HCT116 (cell line): Measurements from ENCODE around the gene PDLIM5. TPM values are rescaled to one million over a fixed set of nuclear protein-coding genes. Genes with fewer than 3 reads are reported as not detected.

ENCODE experiments used
- ATAC-seq: fragments of 200-7000 bp; cut with Tn5 transposase; 2 replicates; pipeline ENCODE4 v1.9.1; 2020; ENCODE audit warnings: mild to moderate bottlenecking, moderate library complexity
- BruUV-seq: library from RNA; stranded (reverse); fragments of 400-500 nt; replicated peaks from 2 replicates; lab custom pipeline; 2021; lab: Mats Ljungman, UMichigan
- CTCF ChIA-PET: fragments of 300-600 bp; sonication (Branson Sonifier 250); formaldehyde crosslinking; loops from one replicate; lab custom pipeline; 2021; ENCODE audit warnings: antibody characterized with exemption; lab: Charles Lee
- POLR2A ChIA-PET: fragments of 300-600, 350-600 bp; sonication (Branson Sonifier 250); formaldehyde crosslinking; loops from one replicate; lab custom pipeline; 2021; ENCODE audit warnings: antibody characterized with exemption; lab: Charles Lee
- RAD21 ChIA-PET, 2 experiments: fragments of 300-600 bp; sonication (Branson Sonifier 250); formaldehyde crosslinking; loops; one replicate each; lab custom pipeline; 2023; ENCODE audit warnings: low total read pairs in 2 of 2; ENCODE audit not compliant: uncharacterized antibody in 2 of 2, unreplicated experiment in 2 of 2, low non-redundant PET in 1 of 2; lab: Charles Lee
- DNase-seq: peaks from one replicate; pipeline ENCODE4 v3.0.0-alpha.2; 2010; ENCODE audit warnings: low read depth, low spot score
- H2AFZ ChIP-seq: fragments of 200-600 bp; shearing (Covaris generic), sonication (generic); 2 replicates; pipeline ENCODE4 v1.6.1; 2017; ENCODE audit warnings: low read depth, mixed run types, mixed read lengths, antibody characterized with exemption, low read length; ENCODE audit not compliant: poor library complexity, severe bottlenecking
- H3K27ac ChIP-seq: 2 replicates; pipeline ENCODE4 v1.5.1; 2012; ENCODE audit warnings: low read depth, low read length
- H3K27me3 ChIP-seq: fragments of 200-600 bp; sonication (generic); 2 replicates; pipeline ENCODE4 v1.6.1; 2016; ENCODE audit warnings: mixed run types, low read length, mixed read lengths; ENCODE audit not compliant: insufficient read depth
- H3K36me3 ChIP-seq, 2 experiments: fragments of 200-500 bp in 1 of 2; fragments of 200-600 bp in 1 of 2; sonication (Bioruptor generic) in 1 of 2; sonication (generic) in 1 of 2; 2 replicates each; pipeline versions ENCODE4 v1.5.1 to v1.6.1; 2014 to 2016; ENCODE audit warnings: low read length in 2 of 2, inconsistent platforms in 1 of 2, mixed read lengths in 1 of 2, mixed run types in 1 of 2; ENCODE audit not compliant: insufficient read depth in 2 of 2, control insufficient read depth in 1 of 2
- H3K4me1 ChIP-seq, 2 experiments: fragments of 200-600 bp in 1 of 2; sonication (generic) in 1 of 2; 2 replicates each; pipeline versions ENCODE4 v1.5.1 to v1.6.1; 2012 to 2017; ENCODE audit warnings: low read length in 2 of 2, inconsistent platforms in 1 of 2, mild to moderate bottlenecking in 1 of 2, mixed read lengths in 1 of 2, mixed run types in 1 of 2, moderate library complexity in 1 of 2; ENCODE audit not compliant: insufficient read depth in 2 of 2, control insufficient read depth in 1 of 2
- H3K4me2 ChIP-seq: fragments of 200-600 bp; sonication (generic); 2 replicates; pipeline ENCODE4 v1.6.1; 2017; ENCODE audit warnings: mixed run types, low read length, mixed read lengths
- H3K4me3 ChIP-seq, 2 experiments: fragments of 200-600 bp in 1 of 2; sonication (generic) in 1 of 2; replicated peaks in 1 of 2; 2 replicates each; pipeline ENCODE4 v1.5.1; 2011 to 2016; ENCODE audit warnings: low read length in 2 of 2, control low read depth in 1 of 2, low read depth in 1 of 2, mild to moderate bottlenecking in 1 of 2, mixed read lengths in 1 of 2, mixed run types in 1 of 2
- H3K79me2 ChIP-seq: fragments of 200-600 bp; sonication (generic); 2 replicates; pipeline ENCODE4 v1.6.1; 2017; ENCODE audit warnings: mild to moderate bottlenecking, mixed run types, low read length, moderate library complexity, mixed read lengths; ENCODE audit not compliant: insufficient read depth
- H3K9ac ChIP-seq: fragments of 200-600 bp; sonication (generic); 2 replicates; pipeline ENCODE4 v1.6.1; 2016; ENCODE audit warnings: low read length, mixed read lengths
- H3K9me2 ChIP-seq: fragments of 200-600 bp; sonication (generic), shearing (Covaris generic); 2 replicates; pipeline ENCODE4 v1.6.1; 2017; ENCODE audit warnings: mixed run types, mild to moderate bottlenecking, moderate library complexity; ENCODE audit not compliant: insufficient read depth
- H3K9me3 ChIP-seq, 2 experiments: fragments of 200-500 bp in 1 of 2; fragments of 200-600 bp in 1 of 2; sonication (Bioruptor generic) in 1 of 2; sonication (generic) in 1 of 2; 2 replicates each; pipeline ENCODE4 v1.6.1; 2014 to 2017; ENCODE audit warnings: low read length in 2 of 2, mixed read lengths in 2 of 2, inconsistent platforms in 1 of 2, low read depth in 1 of 2, mild to moderate bottlenecking in 1 of 2, mixed run types in 1 of 2, moderate library complexity in 1 of 2; ENCODE audit not compliant: control insufficient read depth in 1 of 2, insufficient read depth in 1 of 2
- H4K20me1 ChIP-seq: fragments of 200-600 bp; sonication (generic), shearing (Covaris generic); 2 replicates; pipeline ENCODE4 v1.6.1; 2017; ENCODE audit warnings: mixed run types, mild to moderate bottlenecking, moderate library complexity; ENCODE audit not compliant: insufficient read depth
- CBX3 ChIP-seq: IDR thresholded peaks from 2 replicates; pipeline ENCODE4 v1.6.1; 2012; ENCODE audit warnings: low read depth
- FOSL1 ChIP-seq: IDR thresholded peaks from 2 replicates; pipeline ENCODE4 v1.6.1; 2012; ENCODE audit warnings: low read depth
- POLR2A ChIP-seq: IDR thresholded peaks from 2 replicates; pipeline ENCODE4 v1.7.0; 2011; ENCODE audit warnings: borderline replicate concordance; ENCODE audit not compliant: insufficient read depth, insufficient read length; ENCODE audit errors: extremely low read depth
- RAD21 ChIP-seq: IDR thresholded peaks from 2 replicates; pipeline ENCODE4 v1.6.1; 2012; ENCODE audit warnings: low read depth, mild to moderate bottlenecking
- SIN3A ChIP-seq: IDR thresholded peaks from 2 replicates; pipeline ENCODE4 v1.6.1; 2012; ENCODE audit warnings: low read depth
- SP1 ChIP-seq: IDR thresholded peaks from 2 replicates; pipeline ENCODE4 v1.6.1; 2012; ENCODE audit warnings: low read depth
- YY1 ChIP-seq: IDR thresholded peaks from 2 replicates; pipeline ENCODE4 v1.6.1; 2011; ENCODE audit warnings: low read length, low read depth, moderate library complexity, mild to moderate bottlenecking; ENCODE audit not compliant: insufficient replicate concordance; ENCODE audit errors: extremely low read depth
- ZNF274 ChIP-seq: fragments of 200-500 bp; sonication (Bioruptor generic); IDR thresholded peaks from 2 replicates; pipeline ENCODE4 v1.6.1; 2014; ENCODE audit warnings: mild to moderate bottlenecking, low read depth, low read length, inconsistent platforms
- intact Hi-C: fragments of 100-400 bp; cut with micrococcal nuclease; formaldehyde crosslinking; loops from 2 replicates; pipeline ENCODE4 v1.10.0; 2022
- total RNA-seq: library from RNA; stranded (reverse); gene quantifications from one replicate; pipeline ENCODE4 v1.2.1, GENCODE V29; 2021; ENCODE audit not compliant: unreplicated experiment
- TF ChIP-seq, protein P1 (sequence below): IDR thresholded peaks from 2 replicates; pipeline ENCODE4 v1.6.1; 2012; ENCODE audit warnings: low read depth
- TF ChIP-seq, protein P2 (sequence below): IDR thresholded peaks from 2 replicates; pipeline ENCODE4 v1.6.1; 2011; ENCODE audit warnings: mild to moderate bottlenecking, low read length, moderate library complexity; ENCODE audit not compliant: insufficient replicate concordance; ENCODE audit errors: extremely low read depth

PDLIM5 gene
- total RNA-seq, 1 experiment from 2014 or later = 130 TPM

GRCh38 chr4:94531991-94532789 lies 80.4 kb downstream of the PDLIM5 start (continued):
- TF ChIP-seq, protein P1, sequence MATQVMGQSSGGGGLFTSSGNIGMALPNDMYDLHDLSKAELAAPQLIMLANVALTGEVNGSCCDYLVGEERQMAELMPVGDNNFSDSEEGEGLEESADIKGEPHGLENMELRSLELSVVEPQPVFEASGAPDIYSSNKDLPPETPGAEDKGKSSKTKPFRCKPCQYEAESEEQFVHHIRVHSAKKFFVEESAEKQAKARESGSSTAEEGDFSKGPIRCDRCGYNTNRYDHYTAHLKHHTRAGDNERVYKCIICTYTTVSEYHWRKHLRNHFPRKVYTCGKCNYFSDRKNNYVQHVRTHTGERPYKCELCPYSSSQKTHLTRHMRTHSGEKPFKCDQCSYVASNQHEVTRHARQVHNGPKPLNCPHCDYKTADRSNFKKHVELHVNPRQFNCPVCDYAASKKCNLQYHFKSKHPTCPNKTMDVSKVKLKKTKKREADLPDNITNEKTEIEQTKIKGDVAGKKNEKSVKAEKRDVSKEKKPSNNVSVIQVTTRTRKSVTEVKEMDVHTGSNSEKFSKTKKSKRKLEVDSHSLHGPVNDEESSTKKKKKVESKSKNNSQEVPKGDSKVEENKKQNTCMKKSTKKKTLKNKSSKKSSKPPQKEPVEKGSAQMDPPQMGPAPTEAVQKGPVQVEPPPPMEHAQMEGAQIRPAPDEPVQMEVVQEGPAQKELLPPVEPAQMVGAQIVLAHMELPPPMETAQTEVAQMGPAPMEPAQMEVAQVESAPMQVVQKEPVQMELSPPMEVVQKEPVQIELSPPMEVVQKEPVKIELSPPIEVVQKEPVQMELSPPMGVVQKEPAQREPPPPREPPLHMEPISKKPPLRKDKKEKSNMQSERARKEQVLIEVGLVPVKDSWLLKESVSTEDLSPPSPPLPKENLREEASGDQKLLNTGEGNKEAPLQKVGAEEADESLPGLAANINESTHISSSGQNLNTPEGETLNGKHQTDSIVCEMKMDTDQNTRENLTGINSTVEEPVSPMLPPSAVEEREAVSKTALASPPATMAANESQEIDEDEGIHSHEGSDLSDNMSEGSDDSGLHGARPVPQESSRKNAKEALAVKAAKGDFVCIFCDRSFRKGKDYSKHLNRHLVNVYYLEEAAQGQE = no peak
- TF ChIP-seq ZNF274 (no peak), YY1 (no peak), SP1 (peak; percentile 32; the same call in 1 of the 2 replicates)

DNA sequence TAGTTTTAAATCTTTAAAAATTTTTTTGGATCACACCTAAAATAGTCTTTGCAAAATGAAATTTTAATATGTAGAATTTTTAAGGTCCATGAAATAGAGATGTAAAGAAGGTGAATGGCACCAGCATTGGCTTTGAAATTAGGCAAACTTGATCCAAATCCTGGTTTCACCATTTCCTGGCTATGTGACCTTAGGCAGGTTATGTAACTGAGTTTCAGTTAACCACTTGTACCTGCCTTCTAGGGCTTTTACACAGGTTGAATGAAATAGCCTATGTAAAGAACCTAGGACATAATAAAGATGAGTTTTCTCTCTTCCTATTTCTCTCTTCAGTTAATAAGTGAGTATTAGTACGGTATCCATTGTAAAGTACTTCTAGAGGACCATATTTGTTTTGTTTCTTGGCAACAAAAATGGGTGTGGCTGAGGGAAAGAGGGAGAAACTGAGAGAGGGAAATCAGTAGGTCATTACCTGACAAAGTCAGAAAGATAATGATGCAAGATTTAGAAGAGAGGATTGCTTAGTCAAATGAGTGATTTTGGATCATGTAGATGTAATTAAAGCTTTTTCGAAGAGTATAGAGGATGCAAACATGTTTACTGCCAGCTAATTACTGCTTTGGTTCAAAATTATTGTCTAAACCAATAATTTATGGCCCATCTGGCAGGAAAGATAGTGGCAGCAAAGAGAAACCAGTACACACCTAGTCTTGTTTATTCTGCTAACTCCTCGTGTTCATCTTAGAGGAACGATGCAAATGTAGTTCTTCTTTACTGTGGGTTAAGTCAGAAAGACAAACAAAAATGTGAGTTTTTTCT lies 81.9 kb downstream of the PDLIM5 start:
- H3K4me3 ChIP-seq = no peak overlapping the region
- H3K4me2 ChIP-seq = peak overlapping the region; percentile 5; the same call in 1 of the 2 replicates
- H3K79me2 ChIP-seq = peaks cover 39% of the 10 kb centered on the region
- no peaks in the 10 kb centered on the region for H4K20me1 ChIP-seq
- ATAC-seq (no peak), DNase-seq (no peak)
- no peaks in the 10 kb centered on the region for H3K27me3 ChIP-seq
- intact Hi-C loops = no loop called here
- RAD21 ChIA-PET = no interaction called here
- TF ChIP-seq CBX3 = no peak
- no peak for TF ChIP-seq RAD21
- TF ChIP-seq SIN3A = no peak
- no peak for TF ChIP-seq FOSL1
- TF ChIP-seq, protein P2, sequence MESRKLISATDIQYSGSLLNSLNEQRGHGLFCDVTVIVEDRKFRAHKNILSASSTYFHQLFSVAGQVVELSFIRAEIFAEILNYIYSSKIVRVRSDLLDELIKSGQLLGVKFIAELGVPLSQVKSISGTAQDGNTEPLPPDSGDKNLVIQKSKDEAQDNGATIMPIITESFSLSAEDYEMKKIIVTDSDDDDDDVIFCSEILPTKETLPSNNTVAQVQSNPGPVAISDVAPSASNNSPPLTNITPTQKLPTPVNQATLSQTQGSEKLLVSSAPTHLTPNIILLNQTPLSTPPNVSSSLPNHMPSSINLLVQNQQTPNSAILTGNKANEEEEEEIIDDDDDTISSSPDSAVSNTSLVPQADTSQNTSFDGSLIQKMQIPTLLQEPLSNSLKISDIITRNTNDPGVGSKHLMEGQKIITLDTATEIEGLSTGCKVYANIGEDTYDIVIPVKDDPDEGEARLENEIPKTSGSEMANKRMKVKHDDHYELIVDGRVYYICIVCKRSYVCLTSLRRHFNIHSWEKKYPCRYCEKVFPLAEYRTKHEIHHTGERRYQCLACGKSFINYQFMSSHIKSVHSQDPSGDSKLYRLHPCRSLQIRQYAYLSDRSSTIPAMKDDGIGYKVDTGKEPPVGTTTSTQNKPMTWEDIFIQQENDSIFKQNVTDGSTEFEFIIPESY = no peak
- TF ChIP-seq SP1 = no peak
- no peak for TF ChIP-seq POLR2A
- H3K9ac ChIP-seq = no peak overlapping the region
- BruUV-seq = no TSS peak
- no peaks in the 10 kb centered on the region for H3K9me2 ChIP-seq
- POLR2A ChIA-PET = no interaction called here
- no peak overlapping the region for H2AFZ ChIP-seq
- H3K4me1 ChIP-seq = peaks cover 46 to 51% of the 10 kb centered on the region in 2 experiments
- no peak overlapping the region for H3K27ac ChIP-seq
- H3K36me3 ChIP-seq = no peaks in the 10 kb centered on the region
- H3K9me3 ChIP-seq = no peaks in the 10 kb centered on the region
- CTCF ChIA-PET = no interaction called here
